Thymus (tissue), 11 donors: ENCODE results near the gene ZNF385B. TPM values are rescaled to one million over a fixed set of nuclear protein-coding genes. Genes with fewer than 3 reads are reported as not detected.

Source experiments
- DNase-seq, 9 donors: peaks; one replicate each; pipeline ENCODE4 v3.0.0-alpha.2; 2013; ENCODE audit warnings: low spot score in 9 of 9, low read depth in 6 of 9, missing footprints in 1 of 9
- H3K27ac ChIP-seq, 2 donors: one replicate each; pipeline ENCODE4 v1.5.1; 2013; ENCODE audit warnings: control low read depth in 1 of 2, low read depth in 1 of 2, low read length in 1 of 2, mild to moderate bottlenecking in 1 of 2, moderate library complexity in 1 of 2
- H3K27me3 ChIP-seq, 2 donors: one replicate each; pipeline ENCODE4 v1.5.1; 2013; ENCODE audit warnings: low read length in 1 of 2; ENCODE audit not compliant: control insufficient read depth in 2 of 2, insufficient read depth in 1 of 2
- H3K36me3 ChIP-seq, 2 donors: one replicate each; pipeline ENCODE4 v1.5.1; 2013; ENCODE audit warnings: low read length in 1 of 2, mild to moderate bottlenecking in 1 of 2, moderate library complexity in 1 of 2; ENCODE audit not compliant: control insufficient read depth in 2 of 2, insufficient read depth in 2 of 2
- H3K4me1 ChIP-seq, 2 donors: one replicate each; pipeline ENCODE4 v1.5.1; 2013; ENCODE audit warnings: low read length in 2 of 2; ENCODE audit not compliant: control insufficient read depth in 2 of 2, insufficient read depth in 2 of 2
- H3K4me3 ChIP-seq, 2 donors: one replicate each; pipeline ENCODE4 v1.5.1; 2013; ENCODE audit warnings: low read length in 2 of 2, control low read depth in 1 of 2, mild to moderate bottlenecking in 1 of 2
- H3K9me3 ChIP-seq, 2 donors: one replicate each; pipeline ENCODE4 v1.5.1; 2013; ENCODE audit warnings: low read length in 1 of 2, mild to moderate bottlenecking in 1 of 2; ENCODE audit not compliant: control insufficient read depth in 2 of 2, insufficient read depth in 1 of 2
- WGBS: extraction: QIAGEN DNeasy Blood & Tissue Kit; methylation state at CpG from one replicate; pipeline ENCODE4 v1.1.7; 2013; 5-methylcytosine and 5-hydroxymethylcytosine counted together
- polyA plus RNA-seq: library from polyadenylated mRNA; stranded (reverse); fragments of 200-250 nt; gene quantifications from one replicate; pipeline ENCODE4 v1.2.3, GENCODE V29; 2013
- total RNA-seq: library from RNA; stranded (reverse); fragments of 120-200 nt; gene quantifications from one replicate; pipeline ENCODE4 v1.2.4, GENCODE V29; 2013
- donor health status: healthy.

Gene ZNF385B
- total and polyA plus RNA-seq, 2 donors, result 0.14 to 2.0 TPM

GRCh38 chr2:179560257-179560735 lies 301.1 kb downstream of the ZNF385B start:
- Histone ChIP-seq H3K27me3 (no peaks in the 10 kb centered on the region), H3K4me3 (no peak overlapping the region), H3K36me3 (no peaks in the 10 kb centered on the region), H3K9me3 (no peaks in the 10 kb centered on the region), H3K27ac (no peak overlapping the region), H3K4me1 (no peaks in the 10 kb centered on the region)
- WGBS, result 92% methylated on average over 1 of the region's 1 CpG
- no peak for DNase-seq

GRCh38 chr2:179559108-179559806 lies 302.2 kb downstream of the ZNF385B start:
- H3K9me3 ChIP-seq, result no peaks in the 10 kb centered on the region
- H3K4me1 ChIP-seq, result no peaks in the 10 kb centered on the region
- no peaks in the 10 kb centered on the region for H3K27me3 ChIP-seq
- no peaks in the 10 kb centered on the region for H3K36me3 ChIP-seq
- H3K27ac ChIP-seq, result no peak overlapping the region
- H3K4me3 ChIP-seq, result no peak overlapping the region
- DNase-seq, result no peak
- 95% methylated on average over 4 of the region's 4 CpGs for WGBS

- H3K27ac ChIP-seq, result no peak overlapping the region
- DNase-seq, result no peak
- H3K27me3 ChIP-seq, result no peaks in the 10 kb centered on the region
- H3K9me3 ChIP-seq, result no peaks in the 10 kb centered on the region
- WGBS, result 93% methylated on average over 2 of the region's 2 CpGs
- H3K36me3 ChIP-seq, result no peaks in the 10 kb centered on the region
- no peak overlapping the region for H3K4me3 ChIP-seq
- H3K4me1 ChIP-seq, result no peaks in the 10 kb centered on the region
These were observed 303.1 kb downstream of the ZNF385B start for GRCh38 chr2:179558010-179558934.

- Histone ChIP-seq H3K4me3 (no peak overlapping the region), H3K4me1 (no peaks in the 10 kb centered on the region), H3K9me3 (no peaks in the 10 kb centered on the region), H3K36me3 (no peaks in the 10 kb centered on the region), H3K27ac (no peak overlapping the region), H3K27me3 (no peaks in the 10 kb centered on the region)
- WGBS, result 90% methylated on average over 6 of the region's 6 CpGs
- no peak for DNase-seq
These were observed 305.0 kb downstream of the ZNF385B start for GRCh38 chr2:179556425-179556824.

DNA sequence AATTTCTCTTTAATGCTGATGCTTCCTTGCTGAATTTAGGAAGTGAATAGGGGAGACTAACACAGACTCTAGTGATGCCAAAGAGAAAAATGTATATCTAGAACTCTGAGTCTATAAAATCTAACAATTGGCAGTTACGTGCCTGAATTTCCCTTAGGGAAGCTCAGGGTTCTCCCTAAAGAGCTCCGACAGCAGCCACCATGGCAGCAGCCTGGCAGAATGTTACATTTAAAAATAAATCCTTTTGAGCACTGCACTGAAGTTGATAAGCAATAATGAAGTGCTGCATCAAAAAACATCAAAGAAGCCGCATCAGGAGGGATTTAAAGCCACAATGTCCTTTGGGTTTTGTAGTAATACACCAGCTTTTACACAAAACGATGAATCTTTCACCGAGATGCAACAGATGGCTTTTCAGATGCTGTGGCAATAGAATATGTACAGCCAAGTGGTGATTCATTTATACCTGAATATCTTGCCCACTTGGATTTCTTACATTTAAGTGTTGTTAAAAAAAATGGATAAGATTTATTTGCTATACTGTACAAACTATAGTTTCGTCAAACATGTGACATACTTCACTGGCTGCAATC lies 305.6 kb downstream of the ZNF385B start:
- H3K4me1 ChIP-seq, result no peaks in the 10 kb centered on the region
- H3K4me3 ChIP-seq, result no peak overlapping the region
- 75% methylated on average over 6 of the region's 6 CpGs for WGBS
- no peaks in the 10 kb centered on the region for H3K27me3 ChIP-seq
- no peaks in the 10 kb centered on the region for H3K36me3 ChIP-seq
- DNase-seq, result no peak
- no peaks in the 10 kb centered on the region for H3K9me3 ChIP-seq
- no peak overlapping the region for H3K27ac ChIP-seq

DNA sequence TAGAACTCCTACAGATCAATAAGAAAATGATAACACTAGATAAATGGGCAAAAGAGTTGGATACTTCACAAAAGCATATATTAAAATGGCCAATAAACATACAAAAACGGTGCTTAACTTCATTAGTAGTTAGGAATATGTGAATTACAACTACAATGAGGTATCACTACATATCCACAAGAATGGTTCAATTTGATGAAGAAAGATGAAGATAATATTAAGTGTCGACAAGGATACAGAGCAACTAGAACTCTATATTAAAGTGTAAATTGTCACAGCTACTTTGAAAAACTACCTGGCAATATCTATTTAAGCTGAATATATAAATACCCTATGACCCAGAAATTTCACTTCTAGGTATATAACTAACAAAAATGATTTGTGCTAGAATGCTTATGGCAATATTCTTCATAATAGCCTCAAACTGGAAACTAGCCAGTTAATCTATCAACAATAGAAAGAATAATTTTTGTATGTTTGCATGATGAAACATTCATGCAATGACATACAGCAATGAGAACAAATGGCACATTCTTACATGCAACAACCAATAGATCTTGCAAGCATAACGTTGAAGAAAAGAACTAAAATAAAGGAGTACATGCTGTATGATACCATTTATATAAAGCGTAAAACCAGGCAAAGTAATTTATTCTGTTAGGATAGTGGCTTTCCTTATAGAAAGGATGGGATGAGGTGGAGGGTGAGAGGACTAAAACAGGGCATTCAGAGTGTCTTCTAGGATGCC lies 306.6 kb downstream of the ZNF385B start:
- no peak overlapping the region for H3K27ac ChIP-seq
- H3K36me3 ChIP-seq, result no peaks in the 10 kb centered on the region
- no peak overlapping the region for H3K4me3 ChIP-seq
- H3K27me3 ChIP-seq, result no peaks in the 10 kb centered on the region
- WGBS, result 91% methylated on average over 4 of the region's 4 CpGs
- no peaks in the 10 kb centered on the region for H3K9me3 ChIP-seq
- no peaks in the 10 kb centered on the region for H3K4me1 ChIP-seq
- no peak for DNase-seq

- no peak for DNase-seq
- H3K36me3 ChIP-seq, result no peaks in the 10 kb centered on the region
- no peak overlapping the region for H3K4me3 ChIP-seq
- no peaks in the 10 kb centered on the region for H3K4me1 ChIP-seq
- no peaks in the 10 kb centered on the region for H3K27me3 ChIP-seq
- no peak overlapping the region for H3K27ac ChIP-seq
- H3K9me3 ChIP-seq, result no peaks in the 10 kb centered on the region
- 91% methylated on average over 3 of the region's 3 CpGs for WGBS
These were observed 308.0 kb downstream of the ZNF385B start for GRCh38 chr2:179553382-179553781.

DNA sequence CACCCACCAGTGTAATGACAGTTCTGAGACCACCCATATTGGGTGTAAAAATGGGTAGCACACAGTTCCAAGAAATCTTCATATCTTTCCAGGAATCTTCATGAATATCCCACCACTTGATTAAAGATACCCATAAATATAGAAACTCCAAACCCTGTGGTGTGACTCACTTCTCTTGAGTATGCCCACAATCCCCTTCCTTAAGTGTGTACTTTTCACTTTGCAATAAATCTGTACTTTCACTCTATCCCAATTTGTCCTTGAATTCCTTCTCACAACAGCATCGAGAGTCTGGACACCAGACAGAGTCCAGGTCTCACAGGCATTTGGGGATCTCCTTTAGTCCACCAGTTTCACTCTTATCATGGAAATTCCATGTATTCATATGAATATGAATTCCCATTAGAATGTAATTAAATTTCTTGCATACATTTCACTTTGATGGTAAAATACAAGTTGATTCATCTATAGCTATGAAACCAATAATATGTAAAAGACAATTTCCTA lies 309.8 kb downstream of the ZNF385B start:
- no peaks in the 10 kb centered on the region for H3K9me3 ChIP-seq
- no peak for DNase-seq
- WGBS, result 79% methylated on average over 1 of the region's 1 CpG
- no peak overlapping the region for H3K4me3 ChIP-seq
- H3K27me3 ChIP-seq, result no peaks in the 10 kb centered on the region
- H3K36me3 ChIP-seq, result no peaks in the 10 kb centered on the region
- H3K4me1 ChIP-seq, result no peaks in the 10 kb centered on the region
- no peak overlapping the region for H3K27ac ChIP-seq
